ENCODE measurements around the gene CAMK2A.

The CAMK2A gene

GRCh38 chr5:150320044-150320613, 30.6 kb upstream of the CAMK2A start:
- peaks cover 11% of the 10 kb centered on the region for H3K27me3 Mint-ChIP-seq
- DNase-seq (no peak), ATAC-seq (no peak)
- no peak overlapping the region for H3K4me3 Mint-ChIP-seq
- no peak overlapping the region for H3K27ac Mint-ChIP-seq
- no peaks in the 10 kb centered on the region for H3K9me3 Mint-ChIP-seq
- H3K4me1 Mint-ChIP-seq: no peaks in the 10 kb centered on the region

DNA sequence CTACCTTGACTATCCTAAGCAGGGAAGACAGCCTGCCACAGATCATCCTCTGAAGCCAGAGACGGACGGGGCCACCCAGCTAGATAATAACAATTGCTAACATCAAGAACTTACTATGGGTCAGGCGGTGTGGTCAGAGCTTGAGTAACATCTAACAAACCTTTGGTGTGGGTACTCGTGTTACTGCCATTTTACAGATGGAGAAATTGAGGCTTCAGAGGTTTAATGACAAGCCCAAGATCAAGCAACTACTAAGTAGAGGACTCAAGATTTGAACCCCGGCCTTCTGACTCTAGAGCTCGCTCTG, 29.9 kb upstream of the CAMK2A start:
- Mint-ChIP-seq H3K4me1 (no peaks in the 10 kb centered on the region), H3K27me3 (peaks cover 11% of the 10 kb centered on the region), H3K27ac (no peak overlapping the region), H3K9me3 (no peaks in the 10 kb centered on the region), H3K4me3 (no peak overlapping the region)
- ATAC-seq (no peak), DNase-seq (no peak)

DNA sequence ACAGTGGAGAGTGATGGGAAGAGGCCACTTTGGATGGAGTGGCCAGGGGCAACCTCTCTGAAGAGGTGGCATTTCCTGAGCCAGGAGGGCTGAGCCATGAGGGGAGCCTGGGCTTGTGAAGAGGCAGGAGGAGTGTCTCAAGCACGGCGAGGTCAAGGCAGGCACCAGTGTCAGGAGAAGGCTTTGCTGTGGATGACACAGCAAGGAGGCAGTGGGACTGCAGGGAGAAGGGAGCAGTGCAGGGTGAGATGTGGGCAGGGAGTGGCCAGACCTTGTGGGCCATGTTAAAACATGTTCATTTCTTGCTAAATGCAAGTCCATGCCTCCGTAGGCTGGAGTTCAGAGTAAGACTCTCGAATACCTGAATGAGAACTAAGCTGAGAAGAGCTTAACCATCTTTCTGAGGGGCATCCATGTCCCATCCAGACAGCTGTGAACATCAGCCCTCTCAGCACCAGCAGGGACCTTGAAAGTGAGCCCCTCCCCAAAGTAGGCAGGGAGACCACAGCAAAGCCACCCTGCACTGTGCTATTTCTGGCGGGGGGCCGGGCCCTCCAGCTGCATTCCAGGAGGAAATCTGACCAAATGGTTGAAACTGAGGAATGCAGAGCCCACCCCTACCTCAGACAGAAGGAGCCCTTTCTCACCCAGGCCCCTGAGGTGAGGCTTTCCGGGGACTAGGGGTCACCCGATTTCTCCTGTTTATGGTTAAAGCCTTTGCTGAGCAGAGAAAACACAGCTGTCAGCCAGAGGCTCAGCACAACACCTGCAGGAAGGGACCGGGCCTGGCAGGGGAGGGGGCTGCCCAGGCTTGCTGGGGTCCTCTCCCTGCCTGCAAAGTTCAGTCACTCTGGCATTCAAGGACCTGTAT, 29.3 kb upstream of the CAMK2A start:
- peak overlapping the region in 1 of 2 donors; percentile 48 for H3K27ac Mint-ChIP-seq
- no peaks in the 10 kb centered on the region for H3K9me3 Mint-ChIP-seq
- ATAC-seq (no peak), DNase-seq (no peak)
- H3K4me3 Mint-ChIP-seq: no peak overlapping the region
- no peaks in the 10 kb centered on the region for H3K4me1 Mint-ChIP-seq
- H3K27me3 Mint-ChIP-seq: peaks cover 11% of the 10 kb centered on the region

DNA sequence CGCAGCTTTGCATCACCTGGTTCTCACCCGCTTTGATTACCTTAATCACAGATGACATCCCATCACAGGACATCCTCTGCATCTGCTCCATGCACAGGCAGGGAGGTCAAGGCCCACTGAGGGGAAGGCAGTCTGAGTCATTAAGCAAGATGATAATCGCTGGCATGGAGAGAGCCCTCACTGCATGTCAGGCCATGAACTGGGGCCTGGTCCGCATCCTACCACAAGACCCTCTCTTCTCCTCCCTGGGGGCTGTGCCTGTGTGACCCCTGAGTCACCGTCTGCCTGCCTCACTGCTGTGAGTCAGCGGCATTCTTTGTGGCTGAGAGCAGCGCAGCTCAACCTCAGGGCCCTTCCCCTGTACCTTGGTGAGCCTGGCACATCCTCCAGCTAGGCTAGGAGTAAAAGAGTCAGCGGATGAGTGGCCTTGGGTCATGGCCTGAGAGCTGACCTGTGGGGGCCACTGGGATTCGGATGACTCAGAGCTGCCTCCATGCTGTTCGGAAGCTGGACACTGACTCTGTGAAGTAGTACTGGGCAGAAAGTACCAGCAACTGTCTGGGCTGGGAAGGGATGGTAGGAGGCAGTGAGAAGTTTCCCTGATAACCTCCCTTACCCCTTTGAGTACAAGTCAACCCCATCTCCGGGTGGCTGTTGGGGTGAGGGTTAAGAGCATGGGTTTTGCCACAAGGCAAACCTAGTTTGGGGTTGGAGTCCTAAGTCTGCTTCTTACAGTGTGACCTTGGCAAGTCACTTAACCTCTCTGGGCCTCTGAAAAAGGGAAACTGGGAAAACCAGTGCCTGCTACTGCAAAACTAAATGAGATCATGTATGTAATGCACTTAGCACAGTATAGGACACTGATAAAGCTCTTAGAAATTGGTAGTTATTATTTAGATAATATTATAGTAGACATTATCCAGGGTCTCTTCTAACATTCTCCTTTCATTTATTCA, 27.8 kb upstream of the CAMK2A start:
- no peaks in the 10 kb centered on the region for H3K4me1 Mint-ChIP-seq
- ATAC-seq (peak; percentile 42), DNase-seq (no peak)
- no peaks in the 10 kb centered on the region for H3K9me3 Mint-ChIP-seq
- peaks cover 11% of the 10 kb centered on the region for H3K27me3 Mint-ChIP-seq
- H3K4me3 Mint-ChIP-seq: no peak overlapping the region
- H3K27ac Mint-ChIP-seq: no peak overlapping the region

GRCh38 chr5:150316320-150316719, 26.7 kb upstream of the CAMK2A start:
- H3K9me3 Mint-ChIP-seq: no peaks in the 10 kb centered on the region
- DNase-seq: no peak
- no peaks in the 10 kb centered on the region for H3K4me1 Mint-ChIP-seq
- H3K27ac Mint-ChIP-seq: no peak overlapping the region
- no peak overlapping the region for H3K4me3 Mint-ChIP-seq
- ATAC-seq: no peak
- peaks cover 14% of the 10 kb centered on the region for H3K27me3 Mint-ChIP-seq

- peaks cover 18% of the 10 kb centered on the region for H3K27me3 Mint-ChIP-seq
- no peaks in the 10 kb centered on the region for H3K9me3 Mint-ChIP-seq
- no peaks in the 10 kb centered on the region for H3K4me1 Mint-ChIP-seq
- H3K4me3 Mint-ChIP-seq: no peak overlapping the region
- no peak for DNase-seq
- ATAC-seq: no peak
- H3K27ac Mint-ChIP-seq: no peak overlapping the region
Observed at GRCh38 chr5:150315245-150315644, 25.7 kb upstream of the CAMK2A start.

GRCh38 chr5:150313921-150314716, 24.5 kb upstream of the CAMK2A start:
- no peak overlapping the region for H3K27ac Mint-ChIP-seq
- ATAC-seq (no peak), DNase-seq (no peak)
- no peaks in the 10 kb centered on the region for H3K9me3 Mint-ChIP-seq
- no peaks in the 10 kb centered on the region for H3K4me1 Mint-ChIP-seq
- H3K4me3 Mint-ChIP-seq: no peak overlapping the region
- peaks cover 18% of the 10 kb centered on the region for H3K27me3 Mint-ChIP-seq

- no peak for ATAC-seq
- no peaks in the 10 kb centered on the region for H3K4me1 Mint-ChIP-seq
- no peak overlapping the region for H3K4me3 Mint-ChIP-seq
- peaks cover 14% of the 10 kb centered on the region for H3K27me3 Mint-ChIP-seq
- no peaks in the 10 kb centered on the region for H3K9me3 Mint-ChIP-seq
- no peak for DNase-seq
- no peak overlapping the region for H3K27ac Mint-ChIP-seq
Observed at GRCh38 chr5:150313501-150313900, 23.9 kb upstream of the CAMK2A start.

GRCh38 chr5:150312518-150312917, 22.9 kb upstream of the CAMK2A start:
- Mint-ChIP-seq H3K9me3 (no peaks in the 10 kb centered on the region), H3K27ac (no peak overlapping the region), H3K27me3 (peaks cover 7% of the 10 kb centered on the region), H3K4me3 (no peak overlapping the region), H3K4me1 (no peaks in the 10 kb centered on the region)
- ATAC-seq (no peak), DNase-seq (no peak)

- no peaks in the 10 kb centered on the region for H3K4me1 Mint-ChIP-seq
- H3K27me3 Mint-ChIP-seq: peaks cover 7% of the 10 kb centered on the region
- H3K9me3 Mint-ChIP-seq: no peaks in the 10 kb centered on the region
- peak overlapping the region in 1 of 2 donors; percentile 81 for H3K27ac Mint-ChIP-seq
- ATAC-seq: no peak
- DNase-seq: no peak
- no peak overlapping the region for H3K4me3 Mint-ChIP-seq
Observed at GRCh38 chr5:150311015-150311692, 21.6 kb upstream of the CAMK2A start.

DNA sequence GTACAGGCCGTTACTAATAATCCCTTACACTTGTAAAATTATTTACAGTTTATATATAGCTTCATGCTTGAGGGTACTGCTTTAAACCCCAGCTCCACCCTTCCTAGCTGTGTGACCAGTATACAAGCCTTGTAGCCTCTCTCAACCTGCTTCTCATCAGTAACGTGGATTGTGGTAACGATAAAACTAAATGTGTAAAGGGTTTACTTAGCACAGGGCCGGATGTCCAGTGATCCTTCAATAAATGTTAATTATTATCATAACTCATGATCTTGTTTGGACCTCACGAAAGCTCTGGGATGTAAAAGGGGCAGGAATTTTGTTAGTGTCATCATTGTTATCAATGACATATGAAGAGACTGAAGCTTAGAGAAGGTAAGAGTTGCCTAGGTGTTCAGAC, 20.7 kb upstream of the CAMK2A start:
- Mint-ChIP-seq H3K27ac (no peak overlapping the region), H3K9me3 (no peaks in the 10 kb centered on the region), H3K4me3 (no peak overlapping the region), H3K4me1 (no peaks in the 10 kb centered on the region), H3K27me3 (peaks cover 7% of the 10 kb centered on the region)
- no peak for DNase-seq
- ATAC-seq: no peak

- Mint-ChIP-seq H3K4me3 (no peak overlapping the region), H3K4me1 (no peaks in the 10 kb centered on the region), H3K27me3 (peaks cover 7% of the 10 kb centered on the region), H3K9me3 (no peaks in the 10 kb centered on the region), H3K27ac (no peak overlapping the region)
- no peak for ATAC-seq
- DNase-seq: no peak
Observed at GRCh38 chr5:150309886-150310239, 20.3 kb upstream of the CAMK2A start.

- H3K27ac Mint-ChIP-seq: no peak overlapping the region
- ATAC-seq: no peak
- H3K27me3 Mint-ChIP-seq: peaks cover 9% of the 10 kb centered on the region
- no peaks in the 10 kb centered on the region for H3K4me1 Mint-ChIP-seq
- H3K9me3 Mint-ChIP-seq: no peaks in the 10 kb centered on the region
- DNase-seq: no peak
- no peak overlapping the region for H3K4me3 Mint-ChIP-seq
Observed at GRCh38 chr5:150309101-150309885, 19.7 kb upstream of the CAMK2A start.
